ENCODE data around the gene SORBS1.

The SORBS1 gene

GRCh38 chr10:95561177-95561863, at the start of gene SORBS1:
TSS of gene SORBS1 (minus strand) at chr10:95561371. CDS start at chr10:95441135, 120,236 bp downstream.
- Histone ChIP-seq H3K4me2 (ENCODE audit: low read depth, low read length, poor library complexity, severe bottlenecking) (peak within 1 kb of the TSS; percentile 96), H3K4me3 (ENCODE audit: insufficient read depth, low read length, poor library complexity, severe bottlenecking) (peak within 1 kb of the TSS; percentile 92), H3K79me2 (ENCODE audit: insufficient read depth, low read length) (no peaks in the 10 kb centered on the region), H3F3A (ENCODE audit: insufficient read depth) (no peaks in the 10 kb centered on the region), H4K20me1 (ENCODE audit: low read depth, low read length) (no peaks in the 10 kb centered on the region), H3K9me2 (replicated peaks; ENCODE audit: insufficient read depth, low read length) (no peaks in the 10 kb centered on the region), H3K36me3 (ENCODE audit: low read length) (no peaks in the 10 kb centered on the region), H3K9me3 (ENCODE audit: insufficient read depth, low read length) (no peaks in the 10 kb centered on the region), H3K27ac (ENCODE audit: low read depth, low read length) (no peak within 1 kb of the TSS), H2AFZ (ENCODE audit: low read depth, low read length, severe bottlenecking) (peak within 1 kb of the TSS; percentile 92), H3K9ac (ENCODE audit: low read length) (peak within 1 kb of the TSS; percentile 61), H3K27me3 (ENCODE audit: low read length) (no peaks in the 10 kb centered on the region; the same call in 1 of the 2 replicates)
- TF ChIP-seq CTCF (IDR thresholded peaks at IDR 0.05; ENCODE audit: insufficient read depth, low read length, poor library complexity, severe bottlenecking) (no peak), EZH2phosphoT487 (conservative IDR thresholded peaks at IDR 0.05; ENCODE audit: low read length) (no peak)

- Histone ChIP-seq H2AFZ (ENCODE audit: low read depth, low read length, severe bottlenecking) (no peak overlapping the region), H3K9ac (ENCODE audit: low read length) (no peak overlapping the region), H3K79me2 (ENCODE audit: insufficient read depth, low read length) (no peaks in the 10 kb centered on the region), H3F3A (ENCODE audit: insufficient read depth) (no peaks in the 10 kb centered on the region), H3K9me3 (ENCODE audit: insufficient read depth, low read length) (no peaks in the 10 kb centered on the region), H3K27ac (ENCODE audit: low read depth, low read length) (no peak overlapping the region), H3K27me3 (ENCODE audit: low read length) (no peaks in the 10 kb centered on the region), H3K9me2 (replicated peaks; ENCODE audit: insufficient read depth, low read length) (no peaks in the 10 kb centered on the region), H4K20me1 (ENCODE audit: low read depth, low read length) (no peaks in the 10 kb centered on the region), H3K36me3 (ENCODE audit: low read length) (peaks cover 25% of the 10 kb centered on the region; the same call in 1 of the 2 replicates), H3K4me3 (ENCODE audit: insufficient read depth, low read length, poor library complexity, severe bottlenecking) (no peak overlapping the region), H3K4me2 (ENCODE audit: low read depth, low read length, poor library complexity, severe bottlenecking) (no peak overlapping the region)
- TF ChIP-seq CTCF (IDR thresholded peaks at IDR 0.05; ENCODE audit: insufficient read depth, low read length, poor library complexity, severe bottlenecking) (no peak), EZH2phosphoT487 (conservative IDR thresholded peaks at IDR 0.05; ENCODE audit: low read length) (no peak)
Measured at GRCh38 chr10:95610727-95611126, 49.6 kb upstream of the SORBS1 start.

- Histone ChIP-seq H2AFZ (ENCODE audit: low read depth, low read length, severe bottlenecking) (no peak overlapping the region), H3K9me3 (ENCODE audit: insufficient read depth, low read length) (no peaks in the 10 kb centered on the region), H4K20me1 (ENCODE audit: low read depth, low read length) (no peaks in the 10 kb centered on the region), H3K4me3 (ENCODE audit: insufficient read depth, low read length, poor library complexity, severe bottlenecking) (no peak overlapping the region), H3F3A (ENCODE audit: insufficient read depth) (no peaks in the 10 kb centered on the region), H3K9me2 (replicated peaks; ENCODE audit: insufficient read depth, low read length) (no peaks in the 10 kb centered on the region), H3K4me2 (ENCODE audit: low read depth, low read length, poor library complexity, severe bottlenecking) (no peak overlapping the region), H3K27me3 (ENCODE audit: low read length) (no peaks in the 10 kb centered on the region), H3K27ac (ENCODE audit: low read depth, low read length) (no peak overlapping the region), H3K79me2 (ENCODE audit: insufficient read depth, low read length) (no peaks in the 10 kb centered on the region), H3K36me3 (ENCODE audit: low read length) (no peaks in the 10 kb centered on the region), H3K9ac (ENCODE audit: low read length) (no peak overlapping the region)
- TF ChIP-seq CTCF (IDR thresholded peaks at IDR 0.05; ENCODE audit: insufficient read depth, low read length, poor library complexity, severe bottlenecking) (no peak), EZH2phosphoT487 (conservative IDR thresholded peaks at IDR 0.05; ENCODE audit: low read length) (no peak)
Measured at GRCh38 chr10:95606922-95607321, 45.8 kb upstream of the SORBS1 start.

Measured in SU-DHL-6 (cell line).